ENCODE data around the gene PARD3B.

PARD3B gene

GRCh38 chr2:205054789-205055188, 509.5 kb downstream of the PARD3B start:
- DNase-seq (ENCODE audit: low read depth, low spot score): no peak
- no peak overlapping the region for H3K4me3 ChIP-seq (ENCODE audit: low read length)

DNA sequence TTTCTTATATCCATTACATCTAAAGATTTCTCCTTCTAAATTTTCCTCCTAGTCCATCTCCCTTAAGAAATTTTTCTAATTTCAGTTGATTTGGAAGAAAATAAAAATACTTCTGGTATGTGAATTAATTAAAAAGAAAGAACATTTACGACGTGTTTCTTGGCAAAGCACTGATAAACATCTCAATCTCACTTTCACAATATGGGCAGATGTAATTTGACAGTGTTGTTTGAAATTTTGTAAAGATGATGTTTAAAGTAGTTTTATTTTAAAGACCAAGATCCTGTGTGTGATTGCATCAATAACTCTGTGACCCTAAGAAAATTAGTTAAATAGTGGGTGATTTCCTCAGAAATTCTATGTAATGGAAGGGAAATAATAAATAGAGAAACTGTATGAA, 510.0 kb downstream of the PARD3B start:
- H3K4me3 ChIP-seq (ENCODE audit: low read length): no peak overlapping the region

GRCh38 chr2:205056151-205056561, 510.9 kb downstream of the PARD3B start:
- no peak overlapping the region for H3K4me3 ChIP-seq (ENCODE audit: low read length)

More for the DNA sequence above, 510.0 kb downstream of the PARD3B start:
- no peak for DNase-seq (ENCODE audit: low read depth, low spot score)

GRCh38 chr2:205058409-205058808, 513.1 kb downstream of the PARD3B start:
- DNase-seq (ENCODE audit: low read depth, low spot score): no peak
- no peak overlapping the region for H3K4me3 ChIP-seq (ENCODE audit: low read length)

More at GRCh38 chr2:205056151-205056561, 510.9 kb downstream of the PARD3B start:
- DNase-seq (ENCODE audit: low read depth, low spot score): no peak

- no peak overlapping the region for H3K4me3 ChIP-seq (ENCODE audit: low read length)
- no peak for DNase-seq (ENCODE audit: low read depth, low spot score)
These were observed 515.0 kb downstream of the PARD3B start for GRCh38 chr2:205060269-205060668.

GRCh38 chr2:205066081-205066480, 520.8 kb downstream of the PARD3B start:
- no peak for DNase-seq (ENCODE audit: low read depth, low spot score)
- no peak overlapping the region for H3K4me3 ChIP-seq (ENCODE audit: low read length)

DNA sequence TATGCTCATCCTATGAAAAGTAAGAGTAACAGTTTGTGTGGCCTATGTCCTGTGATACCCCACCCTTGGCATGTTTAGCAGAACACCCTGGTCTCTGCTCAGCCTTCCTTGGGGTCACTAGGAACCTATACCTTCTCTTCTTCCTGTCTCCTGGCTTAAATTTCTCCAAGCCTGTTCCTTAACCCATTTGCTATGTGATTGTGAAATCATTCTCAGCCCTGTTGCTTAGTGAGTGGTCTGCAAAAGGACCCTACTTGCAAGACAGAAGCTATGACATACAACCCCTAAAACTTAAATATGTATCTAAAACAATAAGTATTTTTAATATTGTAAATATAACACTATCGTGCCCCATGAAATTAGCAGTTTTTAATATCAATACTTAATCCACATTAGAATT, 524.7 kb downstream of the PARD3B start:
- no peak overlapping the region for H3K4me3 ChIP-seq (ENCODE audit: low read length)
- no peak for DNase-seq (ENCODE audit: low read depth, low spot score)

- DNase-seq (ENCODE audit: low read depth, low spot score): no peak
- no peak overlapping the region for H3K4me3 ChIP-seq (ENCODE audit: low read length)
These were observed 525.6 kb downstream of the PARD3B start for GRCh38 chr2:205070889-205071288.

GRCh38 chr2:205073433-205074020, 528.3 kb downstream of the PARD3B start:
- no peak overlapping the region for H3K4me3 ChIP-seq (ENCODE audit: low read length)
- DNase-seq (ENCODE audit: low read depth, low spot score): no peak

- no peak overlapping the region for H3K4me3 ChIP-seq (ENCODE audit: low read length)
- no peak for DNase-seq (ENCODE audit: low read depth, low spot score)
These were observed 531.1 kb downstream of the PARD3B start for GRCh38 chr2:205076405-205076804.

- H3K4me3 ChIP-seq (ENCODE audit: low read length): no peak overlapping the region
- no peak for DNase-seq (ENCODE audit: low read depth, low spot score)
These were observed 531.9 kb downstream of the PARD3B start for GRCh38 chr2:205077159-205077558.

GRCh38 chr2:205078762-205079161, 533.5 kb downstream of the PARD3B start:
- H3K4me3 ChIP-seq (ENCODE audit: low read length): no peak overlapping the region
- no peak for DNase-seq (ENCODE audit: low read depth, low spot score)

DNA sequence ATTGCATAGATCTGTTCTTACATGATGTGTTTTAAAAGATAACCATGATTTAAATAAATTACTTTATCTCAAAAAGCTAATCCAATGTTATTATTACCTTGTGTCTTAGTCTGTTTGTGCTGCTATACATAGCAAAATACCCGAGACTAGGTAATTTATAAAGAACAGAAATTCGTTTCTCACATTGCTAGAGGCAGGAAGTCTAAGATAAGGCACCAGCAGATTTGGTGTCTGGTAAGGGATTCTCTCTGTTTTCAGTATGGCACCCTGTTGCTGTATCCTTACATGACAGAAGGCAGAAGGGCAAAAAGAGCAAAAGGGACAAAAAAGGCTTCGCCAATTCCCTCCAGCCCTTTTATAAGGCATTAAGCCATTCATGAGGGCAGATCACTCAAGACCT, 533.9 kb downstream of the PARD3B start:
- no peak overlapping the region for H3K4me3 ChIP-seq (ENCODE audit: low read length)
- no peak for DNase-seq (ENCODE audit: low read depth, low spot score)

GRCh38 chr2:205086662-205087061, 541.4 kb downstream of the PARD3B start:
- no peak overlapping the region for H3K4me3 ChIP-seq (ENCODE audit: low read length)
- DNase-seq (ENCODE audit: low read depth, low spot score): no peak

GRCh38 chr2:205087862-205088261, 542.6 kb downstream of the PARD3B start:
- no peak for DNase-seq (ENCODE audit: low read depth, low spot score)
- H3K4me3 ChIP-seq (ENCODE audit: low read length): no peak overlapping the region

DNA sequence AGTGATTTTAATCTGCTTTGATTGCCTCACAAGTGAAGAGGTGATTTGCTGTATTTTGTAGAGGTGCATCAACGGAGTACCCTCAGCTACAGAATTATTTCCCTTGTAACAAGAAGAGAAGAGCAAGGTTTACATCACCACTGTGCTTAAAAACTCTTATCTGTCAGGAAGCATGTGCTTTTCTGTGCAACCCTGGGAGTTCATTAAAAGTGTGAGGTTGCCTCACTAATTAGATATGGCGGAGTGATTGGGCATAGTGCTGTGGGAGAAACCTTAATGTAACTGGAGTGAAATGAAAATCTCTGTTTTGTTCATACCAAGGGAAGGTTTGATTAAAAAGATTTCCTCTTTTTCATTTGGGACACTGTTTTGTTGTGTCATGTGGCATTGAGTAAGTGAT, 544.7 kb downstream of the PARD3B start:
- H3K4me3 ChIP-seq (ENCODE audit: low read length): no peak overlapping the region
- no peak for DNase-seq (ENCODE audit: low read depth, low spot score)

DNA sequence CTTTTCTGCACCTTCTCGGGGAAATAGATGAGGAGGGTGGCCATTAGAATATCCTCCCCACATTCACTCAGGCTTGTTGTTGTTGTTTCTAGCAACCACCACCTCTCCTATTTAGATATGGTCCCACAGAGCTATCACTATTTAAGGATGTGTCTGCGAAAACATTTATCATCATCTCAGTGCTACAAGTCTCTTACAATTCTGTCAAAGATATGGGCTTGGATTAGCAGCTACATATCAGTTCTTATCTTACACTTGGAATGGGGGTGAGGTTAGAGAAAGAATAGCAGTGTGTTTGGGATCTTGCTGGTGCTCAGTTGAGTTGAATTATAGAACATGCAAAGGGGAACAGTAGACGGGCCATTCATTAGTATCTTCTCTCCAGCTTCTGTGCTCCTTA, 546.1 kb downstream of the PARD3B start:
- no peak overlapping the region for H3K4me3 ChIP-seq (ENCODE audit: low read length)
- DNase-seq (ENCODE audit: low read depth, low spot score): no peak

DNA sequence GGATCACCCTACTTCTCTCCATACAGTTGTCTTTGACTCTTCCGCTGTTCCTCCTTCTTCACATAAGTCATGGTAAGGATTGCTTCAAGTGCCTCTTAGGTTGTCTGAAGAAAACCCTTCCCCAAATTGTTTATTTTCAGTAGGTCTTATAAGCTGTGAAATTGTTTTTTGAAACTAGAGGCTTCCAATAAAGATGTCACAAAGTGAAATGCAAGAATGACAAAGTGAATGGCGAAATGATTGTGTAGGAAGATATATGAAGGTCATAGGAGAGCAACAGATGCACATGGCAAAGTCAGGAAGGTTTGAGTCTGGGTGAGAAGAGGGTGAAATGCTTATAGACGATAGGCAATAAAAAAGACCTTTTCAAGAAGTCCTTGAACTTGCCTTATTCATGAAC, 548.8 kb downstream of the PARD3B start:
- no peak for DNase-seq (ENCODE audit: low read depth, low spot score)
- H3K4me3 ChIP-seq (ENCODE audit: low read length): no peak overlapping the region

DNA sequence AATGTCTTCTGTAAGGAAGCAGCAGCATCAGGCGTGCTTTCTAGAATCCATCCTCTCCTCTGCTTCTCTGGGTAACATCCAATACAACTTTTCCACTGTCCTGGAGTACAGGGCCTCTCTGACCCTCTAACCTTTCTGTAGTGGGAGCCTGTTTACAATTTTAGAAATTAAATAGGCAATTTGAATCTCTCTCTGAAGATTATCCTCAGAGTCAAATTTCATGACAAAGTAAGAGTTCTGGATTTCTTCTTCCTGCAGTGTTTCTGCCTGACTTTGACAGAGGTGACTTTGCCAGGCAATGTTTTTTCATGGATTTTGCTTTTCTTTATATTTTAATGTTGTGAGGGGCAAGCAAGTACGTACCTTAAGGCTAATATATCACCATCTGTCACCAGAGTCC, 558.4 kb downstream of the PARD3B start:
- H3K4me3 ChIP-seq (ENCODE audit: low read length): no peak overlapping the region
- DNase-seq (ENCODE audit: low read depth, low spot score): no peak

DNA sequence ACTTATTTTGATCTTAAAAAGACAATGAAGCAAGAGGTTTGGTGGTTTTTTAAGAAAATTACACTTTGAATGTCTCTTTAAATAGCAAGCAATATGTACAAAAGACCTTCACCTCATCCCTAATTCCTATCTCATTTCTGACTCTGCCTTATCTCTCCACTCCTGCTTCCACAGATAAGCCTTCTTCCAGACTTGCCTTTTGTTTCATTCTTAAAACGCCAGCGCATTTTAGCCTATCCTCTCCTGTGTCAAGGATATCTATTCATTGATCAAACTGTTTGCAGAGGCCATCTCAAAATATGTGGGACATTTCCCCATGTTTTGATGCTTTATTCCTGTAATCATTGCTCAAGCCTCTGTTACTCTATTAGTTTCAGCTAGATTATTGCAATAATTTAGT, 562.5 kb downstream of the PARD3B start:
- no peak for DNase-seq (ENCODE audit: low read depth, low spot score)
- no peak overlapping the region for H3K4me3 ChIP-seq (ENCODE audit: low read length)

DNA sequence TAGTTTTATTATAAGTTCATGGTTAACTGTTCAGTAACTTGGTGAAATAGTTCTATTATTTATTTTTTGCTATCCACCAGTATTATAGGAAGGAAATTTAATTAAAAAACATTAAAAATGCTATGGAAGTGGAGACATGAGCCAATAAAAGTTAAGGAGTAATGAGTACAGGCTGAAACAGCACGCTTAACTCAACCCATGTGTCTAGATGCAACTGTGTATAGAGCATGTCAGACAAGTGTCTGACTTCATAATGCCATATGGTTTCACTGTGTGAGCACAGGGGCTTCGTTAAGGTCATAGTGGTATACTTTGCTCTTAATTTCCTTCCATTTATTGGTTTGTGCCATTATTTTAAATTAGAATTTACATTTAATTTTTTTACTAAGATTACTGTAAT, 570.2 kb downstream of the PARD3B start:
- no peak overlapping the region for H3K4me3 ChIP-seq (ENCODE audit: low read length)
- DNase-seq (ENCODE audit: low read depth, low spot score): no peak

DNA sequence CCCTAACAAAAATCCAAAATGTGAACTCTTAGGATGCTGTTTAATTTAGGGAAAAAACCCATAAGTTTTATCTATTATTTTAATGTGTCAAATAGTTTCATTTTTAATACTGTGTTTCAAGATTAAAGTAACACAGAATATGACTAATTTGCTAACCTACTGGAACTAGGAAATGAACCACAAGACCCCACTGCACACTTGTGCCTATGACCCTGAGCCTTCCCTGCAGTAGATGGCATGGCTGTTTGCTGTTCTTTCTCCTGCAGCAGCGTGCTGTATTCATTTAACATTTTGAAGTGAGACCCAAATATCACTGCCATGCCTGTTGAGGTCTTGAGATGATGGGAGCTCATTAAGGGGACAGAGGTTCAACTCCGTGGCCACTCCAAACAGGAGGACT, 571.9 kb downstream of the PARD3B start:
- no peak for DNase-seq (ENCODE audit: low read depth, low spot score)
- no peak overlapping the region for H3K4me3 ChIP-seq (ENCODE audit: low read length)
